ENCODE results near the gene LACTBL1.
"Not testable (repeated sequence)": the region's sequence is repeated elsewhere in the genome, so short reads cannot be mapped to it uniquely, and the experiment has no call there.

LACTBL1 gene

GRCh38 chr1:22972760-22973159 is at the start of gene LACTBL1:
Gene LACTBL1 (minus strand): TSS chr1:22972866. CDS start chr1:22972316, 550 bp downstream.
- no peak for DNase-seq (ENCODE audit: low read depth in 2 of 2)

GRCh38 chr1:23021834-23022233 is 49.2 kb upstream of the LACTBL1 start:
- DNase-seq (ENCODE audit: low read depth in 2 of 2) = no peak

GRCh38 chr1:23020706-23021405 is 48.2 kb upstream of the LACTBL1 start:
- no peak for DNase-seq (ENCODE audit: low read depth in 2 of 2)

DNA sequence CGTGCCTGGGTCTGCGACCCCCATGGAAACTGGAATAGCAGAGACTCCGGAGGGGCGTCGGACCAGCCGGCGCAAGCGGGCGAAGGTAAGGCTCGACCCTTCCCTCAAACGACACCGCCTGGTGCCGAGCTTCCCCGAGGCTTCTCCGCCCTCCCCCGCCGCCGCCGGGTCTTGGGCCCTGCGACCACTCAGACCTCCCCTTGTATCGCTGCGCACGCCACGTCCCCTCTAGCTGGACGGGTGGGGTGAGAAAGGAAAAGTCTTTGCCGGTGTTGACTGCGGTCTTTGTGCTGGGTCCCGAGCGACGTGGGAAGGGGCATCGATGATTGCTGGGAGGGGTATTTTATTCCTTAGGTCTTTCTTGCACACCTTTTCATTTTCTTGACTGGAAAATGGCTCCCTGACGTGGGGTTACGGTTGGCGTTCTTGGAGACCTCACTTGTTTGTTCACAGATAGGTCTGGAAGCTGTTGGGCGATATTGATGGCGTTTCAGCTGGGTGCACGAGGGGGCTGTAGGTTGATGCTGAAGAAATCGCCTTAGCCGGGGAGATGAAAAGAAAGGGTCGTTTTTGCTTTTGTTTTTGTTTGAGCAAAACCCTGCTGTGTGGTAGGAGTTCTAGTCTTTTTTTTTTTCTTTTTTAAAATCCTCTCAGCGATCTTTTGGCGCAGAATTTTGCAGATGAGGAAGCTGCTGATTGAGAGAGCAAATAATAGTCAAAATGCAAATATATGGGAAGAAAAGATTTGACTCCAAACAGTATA is 47.4 kb upstream of the LACTBL1 start:
- peak in 1 of 2 donors; percentile 2 for DNase-seq (ENCODE audit: low read depth in 2 of 2)

- DNase-seq (ENCODE audit: low read depth in 2 of 2) = peak; percentile 94 to 95
Measured at GRCh38 chr1:23019094-23019862, 46.6 kb upstream of the LACTBL1 start, which contains the start of gene KDM1A. Gene KDM1A (plus strand): TSS chr1:23019468. CDS start chr1:23019597, 129 bp downstream.

DNA sequence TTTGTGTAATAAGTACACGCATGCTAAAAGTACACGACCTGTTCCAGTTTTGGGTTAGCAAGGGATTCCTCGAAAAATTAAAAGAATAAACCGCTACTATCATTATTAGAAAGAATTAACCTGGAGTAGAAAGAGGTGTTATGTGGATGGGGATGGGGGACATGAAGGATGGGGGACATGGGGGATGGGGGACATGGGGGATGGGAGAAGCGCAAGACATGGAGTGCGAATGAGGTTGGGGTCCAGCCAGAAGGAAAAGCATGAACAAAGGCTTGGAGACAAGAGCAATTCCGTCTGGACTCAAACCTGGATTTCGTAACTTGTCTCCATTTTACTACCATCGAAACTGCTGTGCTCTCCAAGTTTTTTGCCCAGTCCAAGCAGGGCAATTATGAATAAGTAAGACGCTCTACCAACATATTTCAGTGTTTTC is 46.0 kb upstream of the LACTBL1 start:
- DNase-seq (ENCODE audit: low read depth in 2 of 2) = no peak

- no peak for DNase-seq (ENCODE audit: low read depth in 2 of 2)
Measured at GRCh38 chr1:23013657-23014056, 41.0 kb upstream of the LACTBL1 start.

DNA sequence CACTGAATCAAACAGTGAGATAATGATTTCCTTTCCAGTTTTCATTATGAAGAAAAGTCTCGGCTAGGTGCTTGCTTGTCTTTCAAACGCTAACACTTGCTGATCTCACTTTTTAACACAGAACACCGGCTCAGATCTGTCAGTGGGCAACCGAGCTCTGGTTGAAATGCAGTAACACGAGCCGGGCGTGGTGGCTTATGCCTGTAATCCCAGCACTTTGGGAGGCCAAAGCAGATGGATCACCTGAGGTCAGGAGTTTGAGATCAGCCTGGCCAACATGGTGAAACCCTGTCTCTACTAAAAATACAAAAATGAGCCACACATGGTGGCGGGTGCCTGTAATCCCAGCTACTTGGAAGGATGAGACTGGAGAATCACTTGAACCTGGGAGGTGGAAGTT is 37.4 kb upstream of the LACTBL1 start:
- not testable (repeated sequence) for DNase-seq (ENCODE audit: low read depth in 2 of 2)

- no peak for DNase-seq (ENCODE audit: low read depth in 2 of 2)
Measured at GRCh38 chr1:23008901-23009300, 36.2 kb upstream of the LACTBL1 start.

GRCh38 chr1:23007106-23007505 is 34.4 kb upstream of the LACTBL1 start:
- no peak for DNase-seq (ENCODE audit: low read depth in 2 of 2)

DNA sequence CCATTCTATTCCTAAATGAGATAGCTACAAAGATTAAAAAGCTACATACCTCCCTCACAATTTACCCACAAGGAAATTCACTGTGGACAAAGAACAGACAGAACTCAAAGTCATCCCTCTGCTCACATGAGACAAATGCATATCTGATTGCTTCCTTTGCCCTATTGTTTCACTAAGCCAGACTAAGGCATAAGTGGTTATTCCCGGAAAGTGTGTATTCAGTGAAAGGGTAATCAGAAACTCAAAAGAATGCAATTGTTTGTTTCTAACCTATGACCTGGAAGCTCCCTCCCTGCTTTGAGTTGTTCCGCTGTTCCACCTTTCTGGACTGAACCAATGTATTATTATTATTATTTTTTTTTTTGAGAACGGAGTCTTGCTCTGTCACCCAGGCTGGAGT is 32.1 kb upstream of the LACTBL1 start:
- DNase-seq (ENCODE audit: low read depth in 2 of 2) = not testable (repeated sequence)

DNA sequence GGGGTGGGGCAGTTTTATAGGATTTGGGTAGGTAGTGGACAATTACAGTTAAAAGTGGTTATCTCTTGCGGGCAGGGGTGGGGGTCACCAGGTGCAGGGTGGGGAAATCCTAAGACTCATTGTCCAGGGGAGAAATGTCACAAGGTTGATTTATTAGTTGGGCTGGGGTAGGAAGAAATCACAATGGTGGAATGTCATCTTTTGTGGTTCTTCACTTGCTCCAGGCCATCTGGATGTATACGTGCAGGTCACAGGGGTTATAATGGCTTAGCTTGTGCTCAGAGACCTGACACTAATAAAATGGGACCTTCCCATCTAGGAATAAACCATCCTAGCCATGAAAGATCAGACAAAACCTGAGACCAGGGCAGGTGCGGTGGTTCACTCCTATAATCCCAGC is 31.4 kb upstream of the LACTBL1 start:
- DNase-seq (ENCODE audit: low read depth in 2 of 2) = no peak

GRCh38 chr1:23002218-23002617 is 29.6 kb upstream of the LACTBL1 start:
- not testable (repeated sequence) for DNase-seq (ENCODE audit: low read depth in 2 of 2)

DNA sequence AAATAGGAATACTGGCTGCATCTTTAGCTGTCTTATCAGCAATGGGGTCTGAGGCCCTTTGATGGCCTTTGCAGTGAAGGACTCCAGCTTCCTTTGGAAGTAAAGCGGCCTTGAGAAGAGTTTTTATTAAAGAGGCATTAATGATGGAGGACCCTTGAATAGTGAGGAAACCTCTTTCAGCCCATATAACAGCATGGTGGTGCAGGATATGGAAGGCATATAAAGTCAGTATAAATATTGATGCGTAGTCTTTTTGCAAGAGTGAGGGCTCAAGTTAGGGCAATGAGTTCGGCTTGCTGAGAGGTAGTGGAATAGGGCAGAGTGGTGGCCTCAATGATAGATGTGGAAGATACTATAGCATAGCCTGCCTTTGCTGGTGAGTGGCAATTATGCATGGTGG is 27.5 kb upstream of the LACTBL1 start:
- DNase-seq (ENCODE audit: low read depth in 2 of 2) = not testable (repeated sequence)

DNA sequence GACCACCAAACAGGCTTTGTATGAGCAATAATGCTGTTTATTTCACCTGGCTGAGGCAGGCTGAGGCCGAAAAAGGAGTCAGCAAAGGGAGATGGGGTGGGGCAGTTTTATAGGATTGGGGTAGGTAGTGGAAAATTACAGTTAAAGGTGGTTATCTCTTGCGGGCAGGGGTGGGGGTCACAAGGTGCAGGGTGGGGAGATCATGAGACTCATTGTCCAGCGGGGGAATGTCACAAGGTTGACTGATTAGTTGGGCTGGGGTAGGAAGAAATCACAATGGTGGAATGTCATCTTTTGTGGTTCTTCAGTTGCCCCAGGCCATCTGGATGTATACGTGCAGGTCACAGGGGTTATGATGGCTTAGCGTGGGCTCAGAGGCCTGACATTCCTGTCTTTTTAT is 24.9 kb upstream of the LACTBL1 start:
- not testable (repeated sequence) for DNase-seq (ENCODE audit: low read depth in 2 of 2)

- DNase-seq (ENCODE audit: low read depth in 2 of 2) = no peak
Measured at GRCh38 chr1:22995774-22996173, 23.1 kb upstream of the LACTBL1 start.

DNA sequence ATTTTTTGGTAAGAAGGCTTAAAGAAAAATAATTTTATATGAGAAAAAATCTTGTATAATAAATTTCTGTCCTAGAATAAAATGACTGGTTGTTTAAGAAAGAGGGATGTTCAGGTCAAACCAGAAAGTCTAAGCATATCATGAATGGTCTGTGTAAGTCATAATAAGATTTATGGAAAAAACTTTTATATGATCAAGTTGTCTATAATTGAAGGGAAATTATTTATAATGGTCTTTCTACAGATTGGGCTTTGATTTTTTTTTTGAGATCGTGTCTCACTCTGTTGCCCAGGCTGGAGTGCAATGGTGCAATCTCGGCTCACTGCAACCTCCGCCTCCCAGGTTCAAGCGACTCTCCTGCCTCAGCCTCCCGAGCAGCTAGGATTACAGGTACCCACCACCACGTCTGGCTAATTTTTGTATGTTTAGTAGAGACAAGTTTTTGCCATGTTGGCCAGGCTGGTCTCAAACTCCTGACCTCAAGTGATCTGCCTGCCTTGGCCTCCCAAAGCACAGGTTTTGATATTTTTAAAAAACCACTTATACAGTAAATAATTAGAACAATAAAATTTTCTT is 20.6 kb upstream of the LACTBL1 start:
- not testable (repeated sequence) for DNase-seq (ENCODE audit: low read depth in 2 of 2)

DNA sequence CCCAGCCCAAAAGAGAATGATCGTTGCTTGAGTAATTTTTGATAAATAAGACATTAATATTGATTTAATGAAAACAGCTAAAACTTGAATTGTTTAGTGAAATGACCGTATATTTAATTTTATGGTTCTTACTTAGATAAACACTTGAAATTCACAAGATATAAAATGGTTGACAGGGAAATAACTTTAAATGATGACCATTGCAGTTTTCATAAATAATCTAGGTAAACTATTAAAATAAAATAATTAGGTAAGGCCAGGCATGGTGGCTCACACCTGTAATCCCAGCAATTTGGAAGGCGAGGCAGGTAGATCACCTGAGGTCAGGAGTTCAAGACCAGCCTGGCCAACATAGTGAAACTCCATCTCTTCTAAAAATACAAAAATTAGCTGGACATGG is 19.7 kb upstream of the LACTBL1 start:
- not testable (repeated sequence) for DNase-seq (ENCODE audit: low read depth in 2 of 2)

- DNase-seq (ENCODE audit: low read depth in 2 of 2) = no peak
Measured at GRCh38 chr1:22983944-22984343, 11.3 kb upstream of the LACTBL1 start.

DNA sequence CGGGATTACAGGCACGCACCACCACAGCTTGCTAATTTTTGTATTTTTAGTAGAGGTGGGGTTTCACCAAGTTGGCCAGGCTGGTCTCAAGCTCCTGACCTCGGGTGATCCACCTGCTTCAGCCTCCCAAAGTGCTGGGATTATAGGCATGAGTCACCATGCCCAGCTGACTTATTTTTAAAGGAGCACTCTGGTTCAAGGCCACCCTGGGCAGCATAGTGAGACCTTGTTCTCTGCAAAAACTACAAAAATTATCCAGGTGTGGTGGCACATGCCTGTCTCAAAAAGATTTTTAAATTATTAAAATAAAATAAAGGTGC is 7.8 kb upstream of the LACTBL1 start:
- not testable (repeated sequence) for DNase-seq (ENCODE audit: low read depth in 2 of 2)

DNA sequence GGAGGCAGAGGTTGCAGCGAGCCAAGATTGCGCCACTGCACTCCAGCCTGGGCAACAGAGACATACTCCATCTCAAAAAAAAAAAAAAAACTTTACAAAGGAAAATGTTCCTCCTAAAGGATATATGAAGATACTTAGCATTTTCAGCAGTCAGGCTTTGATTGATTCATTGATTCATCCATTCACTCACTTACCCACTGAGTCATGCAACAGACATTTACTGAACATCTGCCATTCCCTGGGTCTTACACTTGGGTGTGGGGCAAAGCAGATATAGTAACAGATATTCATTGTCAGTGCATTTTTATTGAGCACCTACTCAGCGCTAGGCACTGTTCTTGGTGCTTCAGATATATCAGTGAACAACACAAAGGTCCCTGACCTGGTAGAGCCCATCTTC is 5.6 kb upstream of the LACTBL1 start:
- no peak for DNase-seq (ENCODE audit: low read depth in 2 of 2)
